GM23338 (cell line): ENCODE measurements around the gene HOXB3.

ENCODE experiments used
- CREB1 ChIP-seq: fragments of 250-450 bp; sonication (Bioruptor Pico); IDR thresholded peaks from 2 replicates; pipeline ENCODE4 v1.5.0; 2020; ENCODE audit warnings: low read depth, mild to moderate bottlenecking, moderate library complexity
- ETS1 ChIP-seq: IDR thresholded peaks from 2 replicates; pipeline ENCODE4 v1.6.1; 2016; ENCODE audit warnings: antibody characterized with exemption
- EZH2 ChIP-seq: fragments of 200-600 bp; sonication (generic); IDR thresholded peaks from one replicate; pipeline ENCODE4 v1.8.0; 2017; ENCODE audit warnings: antibody characterized with exemption, mild to moderate bottlenecking, low read depth; ENCODE audit not compliant: unreplicated experiment
- EZH2phosphoT487 ChIP-seq: fragments of 200-600 bp; sonication (generic); IDR thresholded peaks from one replicate; pipeline ENCODE4 v1.8.1; 2018; ENCODE audit warnings: antibody characterized with exemption; ENCODE audit not compliant: unreplicated experiment
- JUNB ChIP-seq: IDR thresholded peaks from one replicate; pipeline ENCODE4 v1.6.1; 2016; ENCODE audit warnings: antibody characterized with exemption; ENCODE audit not compliant: unreplicated experiment
- NANOG ChIP-seq: IDR thresholded peaks from 2 replicates; pipeline ENCODE4 v1.6.1; 2016; ENCODE audit warnings: antibody characterized with exemption, borderline replicate concordance
- POLR2AphosphoS5 ChIP-seq: IDR thresholded peaks from 2 replicates; pipeline ENCODE4 v1.6.1; 2016; ENCODE audit warnings: antibody characterized with exemption, low read depth
- REST ChIP-seq: IDR thresholded peaks from one replicate; pipeline ENCODE4 v1.6.1; 2018; ENCODE audit warnings: antibody characterized with exemption; ENCODE audit not compliant: unreplicated experiment
- STAT1 ChIP-seq: IDR thresholded peaks from one replicate; pipeline ENCODE4 v1.6.1; 2016; ENCODE audit warnings: antibody characterized with exemption; ENCODE audit not compliant: unreplicated experiment
- ZNF114 ChIP-seq: fragments of 250-450 bp; sonication (Bioruptor Pico); IDR thresholded peaks from 2 replicates; pipeline ENCODE4 v1.5.0; 2020; ENCODE audit warnings: mild to moderate bottlenecking, moderate library complexity
- ZNF331 ChIP-seq: fragments of 250-450 bp; sonication (Bioruptor Pico); IDR thresholded peaks from 2 replicates; pipeline ENCODE4 v1.5.0; 2020; ENCODE audit warnings: low read depth, mild to moderate bottlenecking, moderate library complexity
- TF ChIP-seq, protein P1 (sequence below), 2 experiments: fragments of 200-600 bp in 1 of 2; sonication (generic) in 1 of 2; conservative IDR thresholded peaks; 2 replicates each; pipeline versions ENCODE4 v1.5.1 to v1.6.1; 2016 to 2017; ENCODE audit warnings: antibody characterized with exemption in 2 of 2, low read depth in 2 of 2, mild to moderate bottlenecking in 2 of 2, moderate library complexity in 1 of 2

GRCh38 chr17:48584223-48584741, 5.8 kb downstream of the HOXB3 start:
- TF ChIP-seq EZH2 (peak; percentile 75), POLR2AphosphoS5 (no peak), CREB1 (CRISPR knock-in tag) (no peak), REST (no peak), NANOG (no peak), ZNF331 (CRISPR knock-in tag) (no peak), ZNF114 (no peak), STAT1 (no peak), EZH2phosphoT487 (no peak), ETS1 (no peak), JUNB (no peak)
- TF ChIP-seq, protein P1, sequence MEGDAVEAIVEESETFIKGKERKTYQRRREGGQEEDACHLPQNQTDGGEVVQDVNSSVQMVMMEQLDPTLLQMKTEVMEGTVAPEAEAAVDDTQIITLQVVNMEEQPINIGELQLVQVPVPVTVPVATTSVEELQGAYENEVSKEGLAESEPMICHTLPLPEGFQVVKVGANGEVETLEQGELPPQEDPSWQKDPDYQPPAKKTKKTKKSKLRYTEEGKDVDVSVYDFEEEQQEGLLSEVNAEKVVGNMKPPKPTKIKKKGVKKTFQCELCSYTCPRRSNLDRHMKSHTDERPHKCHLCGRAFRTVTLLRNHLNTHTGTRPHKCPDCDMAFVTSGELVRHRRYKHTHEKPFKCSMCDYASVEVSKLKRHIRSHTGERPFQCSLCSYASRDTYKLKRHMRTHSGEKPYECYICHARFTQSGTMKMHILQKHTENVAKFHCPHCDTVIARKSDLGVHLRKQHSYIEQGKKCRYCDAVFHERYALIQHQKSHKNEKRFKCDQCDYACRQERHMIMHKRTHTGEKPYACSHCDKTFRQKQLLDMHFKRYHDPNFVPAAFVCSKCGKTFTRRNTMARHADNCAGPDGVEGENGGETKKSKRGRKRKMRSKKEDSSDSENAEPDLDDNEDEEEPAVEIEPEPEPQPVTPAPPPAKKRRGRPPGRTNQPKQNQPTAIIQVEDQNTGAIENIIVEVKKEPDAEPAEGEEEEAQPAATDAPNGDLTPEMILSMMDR (conservative IDR thresholded peaks at IDR 0.05; ENCODE audit: low read depth in 2 of 2) = no peak
